Measurements from ENCODE around the gene ARMC12. TPM values are rescaled to one million over a fixed set of nuclear protein-coding genes. Genes with fewer than 3 reads are reported as not detected.

The ARMC12 gene
- total RNA-seq, 1 donor from 2014 or later: not detected

DNA sequence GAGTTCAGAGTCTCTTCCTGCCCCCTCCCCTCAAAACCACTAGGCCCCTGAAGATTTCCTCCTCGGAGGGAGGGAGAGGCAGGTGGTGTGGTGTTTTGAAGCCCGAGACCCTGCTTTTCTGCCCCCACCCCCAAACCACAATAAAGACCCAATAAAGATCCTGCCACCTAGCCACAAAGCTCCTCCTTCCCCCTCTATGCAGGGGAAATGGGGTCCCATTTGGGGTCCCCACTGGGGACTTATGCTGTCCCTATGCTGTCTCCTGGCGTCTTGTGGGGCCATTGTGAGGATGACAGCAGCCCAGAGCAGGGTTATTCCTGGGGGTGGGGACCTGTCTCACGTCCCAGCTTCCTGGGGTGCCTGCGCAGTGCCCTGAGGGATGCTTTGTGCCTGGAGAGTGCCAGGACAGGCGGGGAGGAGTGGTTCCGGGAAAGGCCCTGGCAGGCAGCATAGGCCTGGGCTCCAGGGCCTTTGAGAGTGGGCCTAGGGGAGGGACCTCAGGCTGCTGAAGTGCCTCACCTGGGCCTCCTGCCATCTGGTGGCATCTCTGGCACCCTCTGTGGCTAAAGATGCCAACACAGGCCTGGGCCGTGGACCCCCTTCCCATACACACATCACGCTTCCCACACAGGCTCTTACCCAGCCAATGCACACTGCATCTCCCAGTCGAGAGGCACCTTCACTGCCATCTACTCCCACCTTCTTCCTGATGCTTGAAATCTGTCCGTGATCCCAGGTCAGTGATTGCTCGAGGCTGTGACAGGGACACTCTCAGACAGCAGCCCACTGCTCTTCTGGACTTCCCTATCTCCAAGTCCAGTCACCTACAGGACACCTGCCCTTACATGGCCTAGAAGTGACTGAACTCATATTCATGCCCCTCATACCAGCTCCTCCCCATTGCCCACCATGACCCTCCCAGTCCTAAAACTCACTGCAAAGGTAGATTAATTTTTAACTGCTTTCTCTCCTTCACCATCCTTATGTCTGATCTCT is 7.9 kb upstream of the ARMC12 start:
- intact Hi-C loops (cut with DNase I): no loop called here
- Histone ChIP-seq H3K27ac (peak overlapping the region; percentile 98), H3K4me1 (peaks cover 87% of the 10 kb centered on the region), H3K4me3 (peak overlapping the region; percentile 50), H3K36me3 (no peaks in the 10 kb centered on the region), H3K27me3 (ENCODE audit: low read depth) (no peaks in the 10 kb centered on the region), H3K9me3 (no peaks in the 10 kb centered on the region)
- DNase-seq (peak; percentile 82), ATAC-seq (peak; percentile 25 to 37)
- TF ChIP-seq, protein P1, sequence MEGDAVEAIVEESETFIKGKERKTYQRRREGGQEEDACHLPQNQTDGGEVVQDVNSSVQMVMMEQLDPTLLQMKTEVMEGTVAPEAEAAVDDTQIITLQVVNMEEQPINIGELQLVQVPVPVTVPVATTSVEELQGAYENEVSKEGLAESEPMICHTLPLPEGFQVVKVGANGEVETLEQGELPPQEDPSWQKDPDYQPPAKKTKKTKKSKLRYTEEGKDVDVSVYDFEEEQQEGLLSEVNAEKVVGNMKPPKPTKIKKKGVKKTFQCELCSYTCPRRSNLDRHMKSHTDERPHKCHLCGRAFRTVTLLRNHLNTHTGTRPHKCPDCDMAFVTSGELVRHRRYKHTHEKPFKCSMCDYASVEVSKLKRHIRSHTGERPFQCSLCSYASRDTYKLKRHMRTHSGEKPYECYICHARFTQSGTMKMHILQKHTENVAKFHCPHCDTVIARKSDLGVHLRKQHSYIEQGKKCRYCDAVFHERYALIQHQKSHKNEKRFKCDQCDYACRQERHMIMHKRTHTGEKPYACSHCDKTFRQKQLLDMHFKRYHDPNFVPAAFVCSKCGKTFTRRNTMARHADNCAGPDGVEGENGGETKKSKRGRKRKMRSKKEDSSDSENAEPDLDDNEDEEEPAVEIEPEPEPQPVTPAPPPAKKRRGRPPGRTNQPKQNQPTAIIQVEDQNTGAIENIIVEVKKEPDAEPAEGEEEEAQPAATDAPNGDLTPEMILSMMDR (IDR thresholded peaks at IDR 0.05): no peak

GRCh38 chr6:35729722-35730121 is 7.1 kb upstream of the ARMC12 start:
- H3K27me3 ChIP-seq (ENCODE audit: low read depth): no peaks in the 10 kb centered on the region
- no peak overlapping the region for H3K4me3 ChIP-seq
- peaks cover 80% of the 10 kb centered on the region for H3K4me1 ChIP-seq
- ATAC-seq (no peak), DNase-seq (no peak)
- no peaks in the 10 kb centered on the region for H3K9me3 ChIP-seq
- TF ChIP-seq, protein P1 (IDR thresholded peaks at IDR 0.05): no peak
- H3K36me3 ChIP-seq: no peaks in the 10 kb centered on the region
- H3K27ac ChIP-seq: peak overlapping the region; percentile 98
- intact Hi-C loops (cut with DNase I): no loop called here

DNA sequence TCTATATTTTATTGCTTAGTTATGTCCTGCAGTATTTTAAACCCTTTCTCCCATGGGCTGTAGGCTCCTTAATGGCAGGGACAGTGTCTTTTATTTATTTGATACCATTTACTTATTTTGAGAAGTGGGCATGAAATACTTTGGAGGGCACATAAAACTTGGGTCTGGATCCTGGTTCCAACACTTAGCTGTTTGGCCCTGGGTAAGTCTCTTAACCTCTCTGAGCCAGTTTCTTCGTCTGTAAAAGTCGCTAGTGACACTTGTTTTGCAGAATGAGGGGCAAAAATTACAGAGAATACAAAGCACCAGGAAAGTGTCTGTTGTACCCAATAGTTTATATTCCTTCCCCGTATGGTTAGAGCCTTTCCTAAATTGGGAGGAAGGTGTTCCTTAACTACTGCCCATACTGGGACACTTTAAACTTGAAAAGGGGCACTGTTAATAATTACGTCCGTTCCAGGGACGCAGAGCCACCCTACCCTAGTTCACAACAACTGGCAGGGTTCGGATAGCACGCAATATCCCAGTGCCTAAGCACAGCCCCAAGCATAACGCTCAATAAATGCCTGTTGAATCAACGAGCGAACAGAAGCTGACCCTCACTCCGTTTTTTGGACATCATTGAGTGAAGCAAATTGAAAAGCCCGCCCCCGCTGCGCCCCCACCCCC is 6.0 kb upstream of the ARMC12 start:
- DNase-seq: no peak
- Histone ChIP-seq H3K36me3 (no peaks in the 10 kb centered on the region), H3K4me3 (peak overlapping the region; percentile 73), H3K27me3 (ENCODE audit: low read depth) (no peaks in the 10 kb centered on the region), H3K4me1 (peaks cover 74% of the 10 kb centered on the region), H3K9me3 (no peaks in the 10 kb centered on the region), H3K27ac (peak overlapping the region; percentile 98)
- TF ChIP-seq, protein P1 (IDR thresholded peaks at IDR 0.05): no peak
- no peak for ATAC-seq
- intact Hi-C loops (cut with DNase I): no loop called here

DNA sequence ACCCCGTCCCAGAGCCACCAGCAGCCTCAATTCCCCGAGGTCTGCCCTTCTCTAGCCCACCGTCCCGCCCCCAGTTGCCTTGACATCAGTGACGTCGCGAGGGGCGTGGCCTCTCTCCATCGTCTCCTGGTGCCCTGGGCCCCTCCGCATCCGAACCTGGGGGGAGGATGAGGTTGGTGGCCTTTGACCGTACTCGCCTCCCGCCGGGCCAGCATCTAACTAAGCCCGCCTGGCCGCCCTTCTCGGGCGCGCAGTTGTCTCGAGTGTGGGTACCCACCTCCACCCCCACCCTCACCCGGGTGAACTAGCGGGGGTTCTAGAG is 5.5 kb upstream of the ARMC12 start:
- intact Hi-C loops (cut with DNase I): no loop called here
- no peaks in the 10 kb centered on the region for H3K36me3 ChIP-seq
- ATAC-seq (peak; percentile 73 to 76), DNase-seq (peak; percentile 98)
- peaks cover 75% of the 10 kb centered on the region for H3K4me1 ChIP-seq
- H3K9me3 ChIP-seq: no peaks in the 10 kb centered on the region
- TF ChIP-seq, protein P1 (IDR thresholded peaks at IDR 0.05): no peak
- H3K4me3 ChIP-seq: peak overlapping the region; percentile 73
- no peaks in the 10 kb centered on the region for H3K27me3 ChIP-seq (ENCODE audit: low read depth)
- H3K27ac ChIP-seq: peak overlapping the region; percentile 98

GRCh38 chr6:35731736-35732532 is 4.9 kb upstream of the ARMC12 start:
- Histone ChIP-seq H3K27ac (peak overlapping the region; percentile 98), H3K4me3 (peak overlapping the region; percentile 73), H3K9me3 (no peaks in the 10 kb centered on the region), H3K4me1 (peaks cover 72% of the 10 kb centered on the region), H3K27me3 (ENCODE audit: low read depth) (no peaks in the 10 kb centered on the region), H3K36me3 (no peaks in the 10 kb centered on the region)
- TF ChIP-seq, protein P1 (IDR thresholded peaks at IDR 0.05): peak; percentile 30
- peak; percentile 79 to 87 for ATAC-seq
- intact Hi-C loops (cut with DNase I): no loop called here
- peak; percentile 99 for DNase-seq

Measured in lower lobe of right lung (tissue), 2 donors.